Gastrocnemius medialis (tissue), 4 donors: ENCODE measurements around the gene NDUFS1.
A peak's percentile ranks its signal among the peaks of the same experiment; 100 is the strongest.

Source experiments
- POLR2A ChIP-seq, 2 donors: fragments of 450-650 bp; IDR thresholded peaks; one replicate each; pipeline ENCODE4 v1.6.1; 2017; ENCODE audit warnings: antibody characterized with exemption in 2 of 2, mild to moderate bottlenecking in 2 of 2, moderate library complexity in 2 of 2
- TF ChIP-seq, protein P1 (sequence below), 5 experiments: fragments of 450-650 bp in 3 of 5; fragments of 200-600 bp in 2 of 5; sonication (generic) in 2 of 5; IDR thresholded peaks in 4 of 5; conservative IDR thresholded peaks in 1 of 5; 1 replicate in 4 of 5; 2 replicates in 1 of 5; pipeline ENCODE4 v1.5.1; 2016 to 2019; ENCODE audit warnings: antibody characterized with exemption in 5 of 5, mild to moderate bottlenecking in 3 of 5, moderate library complexity in 3 of 5

DNA sequence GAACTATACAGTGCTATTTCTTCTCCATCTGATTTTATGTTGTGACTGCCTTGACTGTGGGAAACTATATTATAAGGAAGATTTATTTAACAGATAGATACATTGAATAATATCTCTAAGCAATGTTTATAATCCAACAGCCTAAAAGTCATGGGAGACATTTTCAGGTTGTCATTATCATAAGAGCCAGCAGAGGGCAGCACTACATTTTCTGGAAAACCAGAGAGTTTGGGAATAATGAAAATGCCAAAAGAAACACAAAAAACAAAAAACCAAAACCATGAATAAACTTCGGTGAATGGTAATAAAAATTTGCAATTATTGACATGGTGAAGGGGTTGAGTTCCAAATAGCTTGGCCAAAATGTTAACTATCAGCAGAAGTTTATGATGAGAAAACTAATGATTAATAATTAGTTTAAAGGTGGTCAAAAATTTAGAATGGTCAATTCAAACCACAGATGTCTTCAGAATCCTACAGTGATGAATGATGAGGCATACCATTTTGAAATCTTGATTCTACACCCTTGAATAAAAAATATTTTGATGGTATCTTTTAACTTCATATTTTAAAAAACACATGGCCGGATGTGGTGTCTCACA, 5.1 kb upstream of the NDUFS1 start:
- TF ChIP-seq, protein P1, sequence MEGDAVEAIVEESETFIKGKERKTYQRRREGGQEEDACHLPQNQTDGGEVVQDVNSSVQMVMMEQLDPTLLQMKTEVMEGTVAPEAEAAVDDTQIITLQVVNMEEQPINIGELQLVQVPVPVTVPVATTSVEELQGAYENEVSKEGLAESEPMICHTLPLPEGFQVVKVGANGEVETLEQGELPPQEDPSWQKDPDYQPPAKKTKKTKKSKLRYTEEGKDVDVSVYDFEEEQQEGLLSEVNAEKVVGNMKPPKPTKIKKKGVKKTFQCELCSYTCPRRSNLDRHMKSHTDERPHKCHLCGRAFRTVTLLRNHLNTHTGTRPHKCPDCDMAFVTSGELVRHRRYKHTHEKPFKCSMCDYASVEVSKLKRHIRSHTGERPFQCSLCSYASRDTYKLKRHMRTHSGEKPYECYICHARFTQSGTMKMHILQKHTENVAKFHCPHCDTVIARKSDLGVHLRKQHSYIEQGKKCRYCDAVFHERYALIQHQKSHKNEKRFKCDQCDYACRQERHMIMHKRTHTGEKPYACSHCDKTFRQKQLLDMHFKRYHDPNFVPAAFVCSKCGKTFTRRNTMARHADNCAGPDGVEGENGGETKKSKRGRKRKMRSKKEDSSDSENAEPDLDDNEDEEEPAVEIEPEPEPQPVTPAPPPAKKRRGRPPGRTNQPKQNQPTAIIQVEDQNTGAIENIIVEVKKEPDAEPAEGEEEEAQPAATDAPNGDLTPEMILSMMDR (IDR thresholded peaks at IDR 0.05 in 4 of 5, conservative IDR thresholded peaks at IDR 0.05 in 1 of 5) = peak; percentile 50 to 80 (median 68)
- TF ChIP-seq POLR2A (IDR thresholded peaks at IDR 0.05) = no peak
